ENCODE results near the gene MMP12. TPM values are rescaled to one million over a fixed set of nuclear protein-coding genes. Genes with fewer than 3 reads are reported as not detected.
A peak's percentile ranks its signal among the peaks of the same experiment; 100 is the strongest.
"Not testable (repeated sequence)": the region's sequence is repeated elsewhere in the genome, so short reads cannot be mapped to it uniquely, and the experiment has no call there.

MMP12 gene
- not detected in 2 replicates for total RNA-seq (2014; rRNA removed; shearing (Covaris generic); ENCODE audit: low replicate concordance)

GRCh38 chr11:102874852-102875251 lies at the start of gene MMP12:
MMP12 (minus strand) TSS chr11:102874982; CDS start chr11:102874937, 45 bp downstream.
- no peak for DNase-seq (ENCODE audit: low read depth)
- in situ Hi-C loops (cut with HindIII; ENCODE audit: low pct_unique_long_range_greater_than_20kb, low sequenced_read_pairs), result no loop called here

GRCh38 chr11:102921587-102922220 lies 46.9 kb upstream of the MMP12 start:
- DNase-seq (ENCODE audit: low read depth), result no peak
- in situ Hi-C loops (cut with HindIII; ENCODE audit: low pct_unique_long_range_greater_than_20kb, low sequenced_read_pairs), result no loop called here

- no peak for DNase-seq (ENCODE audit: low read depth)
- in situ Hi-C loops (cut with HindIII; ENCODE audit: low pct_unique_long_range_greater_than_20kb, low sequenced_read_pairs), result no loop called here
Observed at GRCh38 chr11:102920118-102920684, 45.4 kb upstream of the MMP12 start.

- in situ Hi-C loops (cut with HindIII; ENCODE audit: low pct_unique_long_range_greater_than_20kb, low sequenced_read_pairs), result no loop called here
- DNase-seq (ENCODE audit: low read depth), result no peak
Observed at GRCh38 chr11:102915044-102915375, 40.2 kb upstream of the MMP12 start.

- DNase-seq (ENCODE audit: low read depth), result peak; percentile 14
- in situ Hi-C loops (cut with HindIII; ENCODE audit: low pct_unique_long_range_greater_than_20kb, low sequenced_read_pairs), result no loop called here
Observed at GRCh38 chr11:102914238-102915043, 39.7 kb upstream of the MMP12 start.

GRCh38 chr11:102912482-102912830 lies 37.7 kb upstream of the MMP12 start:
- no peak for DNase-seq (ENCODE audit: low read depth)

GRCh38 chr11:102911758-102912481 lies 37.1 kb upstream of the MMP12 start:
- in situ Hi-C loops (cut with HindIII; ENCODE audit: low pct_unique_long_range_greater_than_20kb, low sequenced_read_pairs), result no loop called here

More at GRCh38 chr11:102912482-102912830, 37.7 kb upstream of the MMP12 start:
- in situ Hi-C loops (cut with HindIII; ENCODE audit: low pct_unique_long_range_greater_than_20kb, low sequenced_read_pairs), result no loop called here

GRCh38 chr11:102905848-102906247 lies 31.1 kb upstream of the MMP12 start:
- not testable (repeated sequence) for DNase-seq (ENCODE audit: low read depth)

More at GRCh38 chr11:102911758-102912481, 37.1 kb upstream of the MMP12 start:
- no peak for DNase-seq (ENCODE audit: low read depth)

GRCh38 chr11:102903895-102904294 lies 29.1 kb upstream of the MMP12 start:
- in situ Hi-C loops (cut with HindIII; ENCODE audit: low pct_unique_long_range_greater_than_20kb, low sequenced_read_pairs), result not testable (repeated sequence)

More at GRCh38 chr11:102905848-102906247, 31.1 kb upstream of the MMP12 start:
- in situ Hi-C loops (cut with HindIII; ENCODE audit: low pct_unique_long_range_greater_than_20kb, low sequenced_read_pairs), result not testable (repeated sequence)

GRCh38 chr11:102900346-102900745 lies 25.6 kb upstream of the MMP12 start:
- in situ Hi-C loops (cut with HindIII; ENCODE audit: low pct_unique_long_range_greater_than_20kb, low sequenced_read_pairs), result no loop called here
- no peak for DNase-seq (ENCODE audit: low read depth)

More at GRCh38 chr11:102903895-102904294, 29.1 kb upstream of the MMP12 start:
- DNase-seq (ENCODE audit: low read depth), result not testable (repeated sequence)

- in situ Hi-C loops (cut with HindIII; ENCODE audit: low pct_unique_long_range_greater_than_20kb, low sequenced_read_pairs), result no loop called here
- DNase-seq (ENCODE audit: low read depth), result no peak
Observed at GRCh38 chr11:102891736-102892135, 17.0 kb upstream of the MMP12 start.

- in situ Hi-C loops (cut with HindIII; ENCODE audit: low pct_unique_long_range_greater_than_20kb, low sequenced_read_pairs), result no loop called here
- DNase-seq (ENCODE audit: low read depth), result no peak
Observed at GRCh38 chr11:102886999-102887398, 12.2 kb upstream of the MMP12 start.

GRCh38 chr11:102883141-102883540 lies 8.4 kb upstream of the MMP12 start:
- in situ Hi-C loops (cut with HindIII; ENCODE audit: low pct_unique_long_range_greater_than_20kb, low sequenced_read_pairs), result no loop called here
- no peak for DNase-seq (ENCODE audit: low read depth)

GRCh38 chr11:102882389-102883024 lies 7.7 kb upstream of the MMP12 start:
- in situ Hi-C loops (cut with HindIII; ENCODE audit: low pct_unique_long_range_greater_than_20kb, low sequenced_read_pairs), result no loop called here
- DNase-seq (ENCODE audit: low read depth), result peak; percentile 1

GRCh38 chr11:102879801-102880200 lies 5.0 kb upstream of the MMP12 start:
- DNase-seq (ENCODE audit: low read depth), result no peak
- in situ Hi-C loops (cut with HindIII; ENCODE audit: low pct_unique_long_range_greater_than_20kb, low sequenced_read_pairs), result no loop called here

GRCh38 chr11:102878595-102878994 lies 3.8 kb upstream of the MMP12 start:
- DNase-seq (ENCODE audit: low read depth), result no peak
- in situ Hi-C loops (cut with HindIII; ENCODE audit: low pct_unique_long_range_greater_than_20kb, low sequenced_read_pairs), result no loop called here

GRCh38 chr11:102869354-102869964 lies 5.3 kb downstream of the MMP12 start:
- DNase-seq (ENCODE audit: low read depth); in situ Hi-C loops (cut with HindIII; ENCODE audit: low pct_unique_long_range_greater_than_20kb, low sequenced_read_pairs): not testable (repeated sequence)

GRCh38 chr11:102868339-102868738 lies 6.4 kb downstream of the MMP12 start:
- no peak for DNase-seq (ENCODE audit: low read depth)
- in situ Hi-C loops (cut with HindIII; ENCODE audit: low pct_unique_long_range_greater_than_20kb, low sequenced_read_pairs), result no loop called here
